ENCODE measurements around the gene GASK1A. TPM values are rescaled to one million over a fixed set of nuclear protein-coding genes. Genes with fewer than 3 reads are reported as not detected.

GASK1A gene
- total RNA-seq, 2 experiments from 2014 or later, result not detected

DNA sequence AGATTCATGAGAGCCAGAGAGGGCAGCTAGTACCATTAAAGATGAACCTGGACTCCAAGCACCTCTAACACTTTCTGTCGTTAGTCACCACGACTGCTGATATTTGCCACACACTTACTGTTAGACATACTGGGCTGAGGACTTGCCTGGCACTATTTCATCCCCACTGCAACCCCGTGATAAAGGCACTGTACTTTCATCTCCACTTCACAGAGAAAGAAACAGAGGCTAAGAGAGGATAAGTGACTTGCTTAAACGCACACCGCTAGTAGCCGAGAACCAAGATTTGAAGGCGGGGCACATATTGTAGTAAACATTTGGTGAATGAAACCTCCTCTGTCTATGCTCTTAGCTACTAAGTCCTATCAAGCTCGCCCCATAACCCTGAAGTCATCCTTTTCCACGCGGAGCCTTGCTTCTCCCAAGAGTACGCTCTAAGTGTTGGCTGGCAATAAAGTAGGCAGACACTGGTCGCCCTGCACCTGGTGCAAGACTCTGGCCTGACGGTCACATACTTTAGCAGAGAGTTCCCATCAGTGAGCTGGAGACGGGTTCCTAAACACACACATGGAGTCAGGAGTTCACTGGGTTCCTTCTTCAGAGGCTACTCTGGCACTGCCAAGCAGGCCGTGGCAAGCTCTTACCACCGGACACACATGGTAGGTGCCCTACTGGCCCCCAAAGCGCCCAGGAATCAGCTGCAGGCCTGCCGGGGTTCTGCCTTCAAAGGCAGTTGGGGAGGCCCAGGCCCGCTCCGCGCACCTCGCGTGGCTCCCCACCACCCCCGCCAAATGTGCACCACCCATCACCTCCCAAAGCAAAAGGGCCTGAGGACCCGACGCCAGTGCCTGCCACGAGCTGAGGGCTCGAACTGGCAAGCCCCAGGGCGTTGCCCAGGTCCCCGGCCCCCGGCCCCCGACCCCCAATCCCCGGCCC is 125.8 kb downstream of the GASK1A start:
- ChIA-PET CTCF (interaction anchor here (0.7 to 1.2 kb wide), 3 partner anchors 170 to 287 kb away, joined by 3 to 6 read pairs (median 3); no protein-coding TSS in a partner anchor), POLR2A (interaction anchor here (0.7 to 1.3 kb wide), 2 partner anchors 75 to 98 kb away, joined by 3 to 5 read pairs; no protein-coding TSS in a partner anchor)
- no peaks in the 10 kb centered on the region for H3K36me3 Mint-ChIP-seq (ENCODE audit: low read depth)
- DNase-seq, result no peak
- no peaks in the 10 kb centered on the region for H3K9me3 Mint-ChIP-seq
- H3K4me1 Mint-ChIP-seq, result peaks cover 13% of the 10 kb centered on the region
- no peak overlapping the region for H3K27ac Mint-ChIP-seq
- no peaks in the 10 kb centered on the region for H3K27me3 Mint-ChIP-seq
- H3K4me3 Mint-ChIP-seq, result peak overlapping the region; percentile 62

DNA sequence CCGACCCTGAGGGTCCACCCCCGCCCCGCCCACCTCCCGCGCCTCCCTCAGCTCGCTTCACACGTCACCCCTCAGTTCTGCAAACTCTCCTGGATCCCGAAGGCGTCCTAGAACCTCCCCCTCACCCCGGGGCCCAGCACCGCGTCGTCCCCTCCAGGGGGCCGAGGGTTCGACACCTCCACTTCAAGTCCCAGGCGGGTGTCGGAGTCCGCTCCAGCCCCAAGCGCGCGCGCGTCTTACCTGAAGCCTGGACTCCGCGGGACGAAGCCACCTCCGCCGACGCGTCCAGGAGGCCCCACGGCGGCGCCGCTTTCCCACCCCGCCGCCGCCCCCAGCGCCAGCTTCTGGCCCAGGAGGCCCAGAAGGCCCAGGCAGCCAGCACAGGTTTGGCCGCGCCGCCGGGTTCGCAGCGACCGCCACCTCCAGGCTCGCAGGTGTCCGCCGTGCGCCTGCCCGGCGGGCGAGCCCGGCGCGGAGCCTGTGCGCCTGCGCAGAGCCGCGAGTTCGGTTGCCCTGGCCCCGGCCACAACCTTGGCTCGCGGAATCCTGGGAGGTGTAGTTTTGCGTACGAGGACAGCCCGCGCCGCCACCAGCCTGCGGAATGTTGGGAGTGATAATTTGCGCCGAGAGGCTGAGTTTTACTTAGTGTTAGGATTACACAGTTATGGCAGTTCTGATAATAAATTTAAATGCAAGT is 126.6 kb downstream of the GASK1A start, which contains the start of gene POMGNT2:
TSS of gene POMGNT2 (minus strand) at position 484 of the 697 bp plus-strand sequence. CDS start 24,648 bp downstream, outside the sequence.
- H3K36me3 Mint-ChIP-seq (ENCODE audit: low read depth), result no peaks in the 10 kb centered on the region
- H3K9me3 Mint-ChIP-seq, result no peaks in the 10 kb centered on the region
- ChIA-PET CTCF (interaction anchor here (0.7 to 1.2 kb wide), 3 partner anchors 171 to 286 kb away, joined by 3 to 6 read pairs (median 3); no protein-coding TSS in a partner anchor), POLR2A (interaction anchor here (0.7 to 1.3 kb wide), 2 partner anchors 74 to 98 kb away, joined by 3 to 5 read pairs; no protein-coding TSS in a partner anchor)
- DNase-seq, result peak; percentile 89
- peaks cover 13% of the 10 kb centered on the region for H3K4me1 Mint-ChIP-seq
- no peak within 1 kb of the TSS for H3K27ac Mint-ChIP-seq
- peak within 1 kb of the TSS; percentile 68 for H3K4me3 Mint-ChIP-seq
- no peaks in the 10 kb centered on the region for H3K27me3 Mint-ChIP-seq

DNA sequence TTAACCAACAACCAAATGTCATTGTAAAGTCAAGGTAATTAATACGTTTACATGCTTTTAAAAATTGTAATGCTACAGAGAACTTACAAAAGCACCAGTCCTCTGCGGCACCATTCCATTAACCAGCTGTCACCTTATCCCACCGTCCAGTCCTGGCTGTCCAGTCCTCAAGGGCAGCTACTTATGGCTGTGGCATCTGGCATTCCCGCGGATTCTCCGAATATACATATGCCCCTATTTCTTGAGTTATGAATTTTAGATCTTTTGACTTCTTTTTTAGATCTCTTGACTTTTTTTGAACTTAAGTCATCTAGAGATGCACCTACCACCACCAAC is 127.2 kb downstream of the GASK1A start:
- no peak overlapping the region for H3K27ac Mint-ChIP-seq
- no peak for DNase-seq

More for the DNA sequence above, 127.2 kb downstream of the GASK1A start:
- Mint-ChIP-seq H3K4me1 (peaks cover 13% of the 10 kb centered on the region), H3K27me3 (no peaks in the 10 kb centered on the region), H3K36me3 (ENCODE audit: low read depth) (no peaks in the 10 kb centered on the region), H3K4me3 (peak overlapping the region; percentile 68), H3K9me3 (no peaks in the 10 kb centered on the region)
- ChIA-PET POLR2A (interaction anchor here (1.3 kb wide), 1 partner anchor 74 kb away, joined by 5 read pairs; no protein-coding TSS in a partner anchor), CTCF (no interaction called here)

Other genes starting within 250 kb of the GASK1A start
- gene CCDC13, start 206.1 kb upstream of the GASK1A start, total RNA-seq, result under 1 TPM; 0.63 to 0.83 TPM
- gene HIGD1A, start 174.8 kb upstream of the GASK1A start, total RNA-seq, result 10 to 100 TPM; 56.9 to 61.2 TPM
- gene ACKR2, start 169.9 kb upstream of the GASK1A start, total RNA-seq, result 1 to 10 TPM; 2.0 to 2.3 TPM
- not detected for gene CYP8B1, start 103.4 kb upstream of the GASK1A start, total RNA-seq
- gene ZNF662, start 73.2 kb upstream of the GASK1A start, total RNA-seq, result under 1 TPM; 0.10 to 0.40 TPM
- gene POMGNT2, start 126.8 kb downstream of the GASK1A start, total RNA-seq, result 1 to 10 TPM; 6.4 to 7.8 TPM